ENCODE measurements around the gene CRACDL. TPM values are rescaled to one million over a fixed set of nuclear protein-coding genes. Genes with fewer than 3 reads are reported as not detected.

The CRACDL gene
- total and polyA plus RNA-seq, 2 donors (not counting 3 experiments of a cell fraction or from before 2014, with no cell fraction given), result 0.92 to 6.3 TPM

GRCh38 chr2:98806236-98806697, 129.8 kb downstream of the CRACDL start:
- H3K4me3 ChIP-seq (replicated peaks in 1 of 3; ENCODE audit: insufficient read depth in 1 of 3, low read depth in 1 of 3, low read length in 3 of 3), result no peak overlapping the region
- H3K9me1 ChIP-seq (replicated peaks; ENCODE audit: control insufficient read depth, extremely low read depth, insufficient read depth, low read length), result no peaks in the 10 kb centered on the region
- H3K36me3 ChIP-seq (ENCODE audit: control insufficient read depth in 2 of 2, extremely low read depth in 1 of 2, insufficient read depth in 2 of 2, low read length in 2 of 2), result no peaks in the 10 kb centered on the region
- peak; percentile 26 for TF ChIP-seq POLR2AphosphoS5 (IDR thresholded peaks at IDR 0.05; ENCODE audit: insufficient read depth, low read depth, low read length)
- TF ChIP-seq JUN (IDR thresholded peaks at IDR 0.05; ENCODE audit: borderline replicate concordance, insufficient read depth, insufficient read length, low read depth), result no peak
- TF ChIP-seq FOS (IDR thresholded peaks at IDR 0.05; ENCODE audit: borderline replicate concordance, insufficient read depth, low read length), result no peak
- no peak for TF ChIP-seq POLR2A (IDR thresholded peaks at IDR 0.05; ENCODE audit: low read depth, low read length)
- H3K27me3 ChIP-seq (ENCODE audit: control insufficient read depth in 2 of 2, insufficient read depth in 2 of 2, low read length in 2 of 2), result no peaks in the 10 kb centered on the region
- H3K9ac ChIP-seq (replicated peaks; ENCODE audit: extremely low read depth, insufficient read depth, low read length), result no peak overlapping the region
- peak overlapping the region; percentile 19 for H3K4me2 ChIP-seq (ENCODE audit: insufficient read depth, low read length)
- no TSS peak for BruUV-seq (replicated peaks)
- dilution Hi-C loops (cut with MboI; ENCODE audit: extremely low pct_ligation_motif_present, low sequenced_read_pairs), result no loop called here
- FAIRE-seq (peak; percentile 78), DNase-seq (ENCODE audit: low read depth, low spot score) (peak; percentile 69)
- H3K4me1 ChIP-seq (ENCODE audit: control insufficient read depth, extremely low read depth, insufficient read depth, low read length), result peaks cover 22% of the 10 kb centered on the region
- peak overlapping the region; percentile 28 for H3K27ac ChIP-seq (ENCODE audit: insufficient read depth, low read depth, low read length)
- H3K9me3 ChIP-seq (replicated peaks; ENCODE audit: control insufficient read depth, insufficient read depth, low read length), result no peaks in the 10 kb centered on the region
- no peaks in the 10 kb centered on the region for H3K79me2 ChIP-seq (ENCODE audit: control insufficient read depth, insufficient read depth, low read length)
- ChIA-PET POLR2A (no interaction called here), CTCF (interaction anchor here (0.7 to 2.7 kb wide), 7 partner anchors 10 to 157 kb away, joined by 3 to 10 read pairs (median 6); no protein-coding TSS in a partner anchor)
- H2AFZ ChIP-seq (ENCODE audit: low read depth, low read length), result peak overlapping the region; percentile 34
- intact Hi-C loops (cut with micrococcal nuclease), result no loop called here
- H4K20me1 ChIP-seq (replicated peaks; ENCODE audit: control insufficient read depth, extremely low read depth, insufficient read depth, low read length), result no peaks in the 10 kb centered on the region

- intact Hi-C loops (cut with micrococcal nuclease) (no loop called here), dilution Hi-C loops (cut with MboI; ENCODE audit: extremely low pct_ligation_motif_present, low sequenced_read_pairs) (no loop called here)
- no TSS peak for BruUV-seq (replicated peaks)
- no peaks in the 10 kb centered on the region for H3K36me3 ChIP-seq (ENCODE audit: control insufficient read depth in 2 of 2, extremely low read depth in 1 of 2, insufficient read depth in 2 of 2, low read length in 2 of 2)
- TF ChIP-seq CTCF (IDR thresholded peaks at IDR 0.05; ENCODE audit: extremely low read depth in 1 of 2, insufficient read depth in 1 of 2, low read depth in 1 of 2, low read length in 2 of 2), result no peak
- no peak for TF ChIP-seq MYC (IDR thresholded peaks at IDR 0.05; ENCODE audit: low read depth, low read length)
- no peak for TF ChIP-seq JUN (IDR thresholded peaks at IDR 0.05; ENCODE audit: borderline replicate concordance, insufficient read depth, insufficient read length, low read depth)
- TF ChIP-seq MAX (IDR thresholded peaks at IDR 0.05; ENCODE audit: insufficient read depth, insufficient read length), result no peak
- TF ChIP-seq POLR2A (IDR thresholded peaks at IDR 0.05; ENCODE audit: low read depth, low read length), result no peak
- no peak for TF ChIP-seq EZH2 (IDR thresholded peaks at IDR 0.05; ENCODE audit: borderline replicate concordance, low read depth, low read length, severe bottlenecking)
- TF ChIP-seq GATA2 (IDR thresholded peaks at IDR 0.05; ENCODE audit: insufficient read depth, insufficient read length, low read depth, low read length), result no peak
- TF ChIP-seq POLR2AphosphoS5 (IDR thresholded peaks at IDR 0.05; ENCODE audit: insufficient read depth, low read depth, low read length), result no peak
- no peak for TF ChIP-seq FOS (IDR thresholded peaks at IDR 0.05; ENCODE audit: borderline replicate concordance, insufficient read depth, low read length)
- no peaks in the 10 kb centered on the region for H3K79me2 ChIP-seq (ENCODE audit: control insufficient read depth, insufficient read depth, low read length)
- H3K27ac ChIP-seq (ENCODE audit: insufficient read depth, low read depth, low read length), result no peak overlapping the region
- H4K20me1 ChIP-seq (replicated peaks; ENCODE audit: control insufficient read depth, extremely low read depth, insufficient read depth, low read length), result no peaks in the 10 kb centered on the region
- no peaks in the 10 kb centered on the region for H3K9me3 ChIP-seq (replicated peaks; ENCODE audit: control insufficient read depth, insufficient read depth, low read length)
- peaks cover 25% of the 10 kb centered on the region for H3K4me1 ChIP-seq (ENCODE audit: control insufficient read depth, extremely low read depth, insufficient read depth, low read length)
- FAIRE-seq (peak; percentile 46), DNase-seq (ENCODE audit: low read depth, low spot score) (no peak)
- H3K4me2 ChIP-seq (ENCODE audit: insufficient read depth, low read length), result no peak overlapping the region
- ChIA-PET POLR2A (no interaction called here), CTCF (interaction anchor here (1.1 to 2.7 kb wide), 6 partner anchors 9 to 75 kb away, joined by 3 to 10 read pairs (median 6); no protein-coding TSS in a partner anchor)
- H3K4me3 ChIP-seq (replicated peaks in 1 of 3; ENCODE audit: insufficient read depth in 1 of 3, low read depth in 1 of 3, low read length in 3 of 3), result no peak overlapping the region
- no peaks in the 10 kb centered on the region for H3K9me1 ChIP-seq (replicated peaks; ENCODE audit: control insufficient read depth, extremely low read depth, insufficient read depth, low read length)
- H2AFZ ChIP-seq (ENCODE audit: low read depth, low read length), result no peak overlapping the region
- no peak overlapping the region for H3K9ac ChIP-seq (replicated peaks; ENCODE audit: extremely low read depth, insufficient read depth, low read length)
- H3K27me3 ChIP-seq (ENCODE audit: control insufficient read depth in 2 of 2, insufficient read depth in 2 of 2, low read length in 2 of 2), result no peaks in the 10 kb centered on the region
Measured at GRCh38 chr2:98805412-98806171, 130.4 kb downstream of the CRACDL start.
